Mucosa of stomach (tissue), 1 donor: Measurements from ENCODE around the gene MCF2L.

Experiments
- H3K27me3 ChIP-seq: one replicate; pipeline ENCODE4 v1.7.0; 2013; ENCODE audit warnings: mild to moderate bottlenecking, low read length; ENCODE audit not compliant: control insufficient read depth, insufficient read depth
- H3K36me3 ChIP-seq: one replicate; pipeline ENCODE4 v1.7.0; 2013; ENCODE audit warnings: low read length; ENCODE audit not compliant: control insufficient read depth, insufficient read depth
- H3K4me1 ChIP-seq: one replicate; pipeline ENCODE4 v1.7.0; 2013; ENCODE audit warnings: mild to moderate bottlenecking, low read length; ENCODE audit not compliant: control insufficient read depth, insufficient read depth
- H3K4me3 ChIP-seq: one replicate; pipeline ENCODE4 v1.7.0; 2013; ENCODE audit warnings: low read length
- H3K9ac ChIP-seq: one replicate; pipeline ENCODE4 v1.7.0; 2013; ENCODE audit warnings: mild to moderate bottlenecking, low read length, moderate library complexity
- H3K9me3 ChIP-seq: one replicate; pipeline ENCODE4 v1.7.0; 2013; ENCODE audit warnings: mild to moderate bottlenecking, low read length, moderate library complexity; ENCODE audit not compliant: control insufficient read depth
- donor health status: Pancreatic carcinoma.

MCF2L gene

DNA sequence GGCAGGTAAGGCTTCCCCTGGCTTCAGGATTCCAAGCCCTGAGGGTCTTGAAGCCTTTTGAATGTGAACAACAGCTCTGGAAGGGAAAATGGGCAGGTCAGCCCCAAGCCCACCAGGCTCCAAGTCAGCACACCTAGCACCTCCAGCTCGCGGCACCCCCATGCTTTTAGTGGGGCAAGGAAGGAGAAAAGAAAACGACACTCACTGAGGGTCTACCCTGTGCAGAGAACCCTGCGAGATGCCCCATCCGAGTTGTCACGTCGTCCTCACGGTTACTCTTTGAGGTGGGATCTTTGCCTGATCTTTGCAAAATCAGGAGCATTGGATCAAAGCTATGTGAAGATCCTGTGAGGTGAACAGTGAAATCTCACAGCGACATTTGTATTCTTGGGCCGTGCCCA lies 147.9 kb downstream of the MCF2L start:
- H3K27me3 ChIP-seq, result peaks cover 6% of the 10 kb centered on the region
- H3K9ac ChIP-seq, result no peak overlapping the region
- H3K4me1 ChIP-seq, result peaks cover 2% of the 10 kb centered on the region
- H3K4me3 ChIP-seq, result no peak overlapping the region
- H3K36me3 ChIP-seq, result no peaks in the 10 kb centered on the region
- no peaks in the 10 kb centered on the region for H3K9me3 ChIP-seq

- Histone ChIP-seq H3K4me1 (peaks cover 7% of the 10 kb centered on the region), H3K9me3 (no peaks in the 10 kb centered on the region), H3K4me3 (no peak overlapping the region), H3K9ac (no peak overlapping the region), H3K27me3 (peaks cover 6% of the 10 kb centered on the region), H3K36me3 (no peaks in the 10 kb centered on the region)
Measured at GRCh38 chr13:113117335-113117872, 148.4 kb downstream of the MCF2L start.

DNA sequence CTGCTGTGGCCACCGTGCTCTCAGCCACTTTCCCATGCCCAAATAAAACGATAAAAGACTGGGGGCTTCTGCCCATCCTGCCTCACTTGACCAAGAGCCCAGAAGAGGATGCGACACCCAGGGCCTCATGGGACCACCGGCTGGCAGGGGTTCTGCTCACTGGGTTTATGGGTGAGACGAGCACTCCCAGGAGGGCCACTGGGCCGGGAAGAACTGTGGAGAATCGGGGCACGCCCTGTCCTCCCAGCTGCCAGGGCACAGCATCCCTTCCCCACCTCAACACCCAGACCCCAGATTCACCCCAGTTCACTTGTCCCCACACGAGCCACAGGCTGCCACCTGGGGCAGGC lies 148.9 kb downstream of the MCF2L start:
- H3K9me3 ChIP-seq, result no peaks in the 10 kb centered on the region
- H3K9ac ChIP-seq, result no peak overlapping the region
- H3K4me3 ChIP-seq, result no peak overlapping the region
- peaks cover 12% of the 10 kb centered on the region for H3K4me1 ChIP-seq
- peaks cover 6% of the 10 kb centered on the region for H3K27me3 ChIP-seq
- H3K36me3 ChIP-seq, result no peaks in the 10 kb centered on the region

- peaks cover 17% of the 10 kb centered on the region for H3K4me1 ChIP-seq
- H3K9ac ChIP-seq, result no peak overlapping the region
- no peaks in the 10 kb centered on the region for H3K9me3 ChIP-seq
- H3K4me3 ChIP-seq, result no peak overlapping the region
- H3K27me3 ChIP-seq, result peaks cover 6% of the 10 kb centered on the region
- no peaks in the 10 kb centered on the region for H3K36me3 ChIP-seq
Measured at GRCh38 chr13:113118261-113119021, 149.4 kb downstream of the MCF2L start.

GRCh38 chr13:113119166-113119821 lies 150.3 kb downstream of the MCF2L start:
- Histone ChIP-seq H3K27me3 (peaks cover 2% of the 10 kb centered on the region), H3K4me3 (no peak overlapping the region)

GRCh38 chr13:113119822-113120189 lies 150.8 kb downstream of the MCF2L start:
- Histone ChIP-seq H3K27me3 (peaks cover 2% of the 10 kb centered on the region), H3K4me1 (peaks cover 17% of the 10 kb centered on the region), H3K36me3 (no peaks in the 10 kb centered on the region), H3K9me3 (no peaks in the 10 kb centered on the region), H3K9ac (no peak overlapping the region), H3K4me3 (no peak overlapping the region)

More at GRCh38 chr13:113119166-113119821, 150.3 kb downstream of the MCF2L start:
- H3K9ac ChIP-seq, result no peak overlapping the region
- no peaks in the 10 kb centered on the region for H3K36me3 ChIP-seq
- H3K4me1 ChIP-seq, result peaks cover 17% of the 10 kb centered on the region
- H3K9me3 ChIP-seq, result no peaks in the 10 kb centered on the region

DNA sequence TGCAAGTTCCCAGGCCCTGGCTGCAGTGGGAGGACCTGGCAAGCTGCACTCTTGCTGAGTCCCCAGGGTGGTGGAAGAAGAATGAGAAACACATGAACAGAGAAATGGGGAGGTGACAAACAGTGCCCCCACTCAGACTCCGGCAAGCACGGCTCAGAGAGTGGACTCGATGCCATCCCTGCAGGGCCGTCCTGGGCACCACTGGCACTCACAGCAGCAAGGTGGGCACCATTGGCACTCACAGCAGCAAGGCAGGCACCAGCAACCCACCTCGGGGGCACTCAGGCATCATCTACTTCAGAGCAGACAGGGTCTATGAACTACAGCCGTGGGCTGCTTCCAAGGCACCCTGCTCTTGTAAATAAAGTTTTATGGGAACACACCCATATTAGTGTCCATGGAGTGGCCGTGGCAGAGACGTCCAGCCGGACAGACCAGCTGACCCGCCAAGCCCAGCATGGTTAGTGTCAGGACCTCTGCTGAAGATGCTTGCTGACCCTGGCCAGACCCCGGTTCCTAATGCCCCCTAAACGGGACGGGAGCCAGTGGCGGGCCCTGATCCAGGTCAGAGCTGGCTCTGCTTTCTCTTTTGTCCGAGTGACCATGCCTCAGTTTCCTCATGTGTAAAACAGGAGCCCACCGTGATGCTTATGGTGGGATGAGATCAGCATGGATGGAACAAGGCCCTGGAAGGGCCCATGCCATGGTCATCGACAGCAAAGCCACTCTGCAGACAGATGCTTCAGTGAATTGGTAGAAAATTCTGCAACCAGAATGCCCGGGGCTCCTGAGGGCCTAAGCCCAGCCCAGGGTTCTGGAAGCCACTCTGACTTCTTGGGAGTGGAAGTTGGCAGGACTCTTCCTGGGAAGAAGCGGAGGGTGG lies 151.5 kb downstream of the MCF2L start:
- Histone ChIP-seq H3K4me3 (no peak overlapping the region), H3K36me3 (no peaks in the 10 kb centered on the region), H3K4me1 (peaks cover 17% of the 10 kb centered on the region), H3K9ac (no peak overlapping the region), H3K27me3 (peaks cover 2% of the 10 kb centered on the region), H3K9me3 (no peaks in the 10 kb centered on the region)

- Histone ChIP-seq H3K9me3 (no peaks in the 10 kb centered on the region), H3K27me3 (no peaks in the 10 kb centered on the region), H3K4me1 (peaks cover 17% of the 10 kb centered on the region), H3K4me3 (no peak overlapping the region), H3K9ac (no peak overlapping the region), H3K36me3 (no peaks in the 10 kb centered on the region)
Measured at GRCh38 chr13:113121183-113121927, 152.3 kb downstream of the MCF2L start.

DNA sequence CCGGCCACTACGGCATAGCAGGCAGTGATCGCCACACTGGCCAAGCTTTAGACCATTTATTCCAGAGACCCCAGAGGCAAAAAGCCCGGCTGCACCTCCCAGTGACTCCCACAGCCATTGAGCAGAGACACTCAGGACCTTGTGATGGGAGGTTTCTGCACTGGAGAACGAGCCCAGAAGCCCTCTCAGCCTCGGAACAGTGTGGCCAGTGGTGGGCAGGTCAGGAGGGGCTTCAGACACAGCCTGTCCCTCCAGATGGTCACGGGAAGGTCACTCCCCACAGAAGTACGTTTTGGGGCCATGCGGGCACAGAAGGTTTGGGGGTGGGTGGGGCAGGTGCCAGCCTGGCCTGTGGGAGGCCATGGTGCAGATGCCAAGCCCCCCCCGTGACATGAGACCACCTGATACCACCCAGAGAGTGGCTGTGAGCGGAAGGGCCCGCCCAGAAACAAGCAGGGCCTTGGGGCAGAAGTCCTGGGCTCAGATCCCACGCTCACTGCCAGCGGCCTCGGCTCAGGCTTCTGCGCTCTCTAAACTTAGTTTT lies 153.0 kb downstream of the MCF2L start:
- Histone ChIP-seq H3K9me3 (no peaks in the 10 kb centered on the region), H3K4me1 (peaks cover 17% of the 10 kb centered on the region), H3K36me3 (no peaks in the 10 kb centered on the region), H3K27me3 (no peaks in the 10 kb centered on the region), H3K9ac (no peak overlapping the region), H3K4me3 (no peak overlapping the region)

DNA sequence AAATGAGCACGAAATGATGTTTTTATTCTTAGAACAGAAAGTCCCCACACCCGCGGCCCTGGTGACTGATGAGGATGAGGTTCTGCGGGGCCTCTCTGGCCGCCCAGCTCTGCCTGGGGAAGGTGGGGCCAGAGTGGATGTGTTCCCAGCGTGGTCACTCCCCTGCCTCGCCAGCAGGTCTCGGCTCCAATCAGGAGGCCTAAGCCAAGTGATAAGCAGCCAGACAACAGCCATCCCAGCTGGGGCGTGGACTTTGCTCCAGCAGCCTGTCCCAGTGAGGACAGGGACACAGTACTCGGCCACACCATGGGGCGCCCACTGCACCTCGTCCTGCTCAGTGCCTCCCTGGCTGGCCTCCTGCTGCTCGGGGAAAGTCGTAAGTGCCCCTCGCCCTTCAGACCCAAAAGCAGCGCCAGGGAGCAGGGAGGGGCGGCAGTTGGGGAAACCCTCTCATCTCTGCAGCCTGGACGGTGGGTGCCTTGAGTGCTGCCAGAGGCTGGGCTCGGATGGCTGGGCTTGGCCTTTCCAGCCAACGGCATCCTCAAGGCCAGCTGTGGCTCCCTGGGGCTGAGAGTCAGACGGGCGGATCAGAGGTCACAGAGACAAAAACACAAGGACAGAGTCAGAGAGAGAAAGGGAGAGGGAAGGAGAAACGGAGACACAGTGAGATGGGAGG lies 153.7 kb downstream of the MCF2L start, which contains the start of gene F10:
Gene F10, plus strand, starts transcription at position 250 of the 676 bp plus-strand sequence. Its CDS starts 57 bp downstream, at position 307.
- no peaks in the 10 kb centered on the region for H3K36me3 ChIP-seq
- peak within 1 kb of the TSS; percentile 53 for H3K9ac ChIP-seq
- H3K4me1 ChIP-seq, result peaks cover 17% of the 10 kb centered on the region
- no peaks in the 10 kb centered on the region for H3K9me3 ChIP-seq
- peak within 1 kb of the TSS; percentile 8 for H3K4me3 ChIP-seq
- peaks cover 1% of the 10 kb centered on the region for H3K27me3 ChIP-seq
